ENCODE results near the gene SLMAP.

GRCh38 chr3:57943525-57944495 is 187.7 kb downstream of the SLMAP start:
- TF ChIP-seq CTCF (IDR thresholded peaks at IDR 0.05) (no peak), POLR2AphosphoS5 (IDR thresholded peaks at IDR 0.05) (no peak), EP300 (IDR thresholded peaks at IDR 0.05) (no peak)

All from upper lobe of left lung (tissue), 4 donors.